KMS-11 (cell line): ENCODE measurements around the gene MYADM.

Source experiments
- H2AFZ ChIP-seq: fragments of 200-600 bp; sonication (generic); 2 replicates; pipeline ENCODE4 v1.6.1; 2016; ENCODE audit warnings: antibody characterized with exemption, mixed run types, low read depth
- H3K27ac ChIP-seq: fragments of 200-600 bp; sonication (generic); 2 replicates; pipeline ENCODE4 v1.6.1; 2016; ENCODE audit warnings: mild to moderate bottlenecking, mixed run types
- H3K27me3 ChIP-seq: fragments of 200-600 bp; sonication (generic); 2 replicates; pipeline ENCODE4 v1.6.1; 2017; ENCODE audit warnings: mild to moderate bottlenecking, low read depth, mixed run types, moderate library complexity; ENCODE audit not compliant: insufficient read depth
- H3K36me3 ChIP-seq: fragments of 200-600 bp; sonication (generic); 2 replicates; pipeline ENCODE4 v1.6.1; 2017; ENCODE audit warnings: mild to moderate bottlenecking, mixed run types; ENCODE audit not compliant: insufficient read depth
- H3K4me1 ChIP-seq: fragments of 200-600 bp; sonication (generic); 2 replicates; pipeline ENCODE4 v1.6.1; 2016; ENCODE audit warnings: mild to moderate bottlenecking, low read depth, mixed run types; ENCODE audit not compliant: poor library complexity, severe bottlenecking
- H3K4me2 ChIP-seq: fragments of 200-600 bp; sonication (generic); 2 replicates; pipeline ENCODE4 v1.7.0; 2016; ENCODE audit warnings: mild to moderate bottlenecking, mixed run types
- H3K4me3 ChIP-seq: fragments of 200-600 bp; sonication (generic); IDR thresholded peaks from 2 replicates; pipeline ENCODE4 v1.6.1; 2017; ENCODE audit warnings: low read depth, low read length, mixed read lengths; ENCODE audit not compliant: insufficient read depth
- H3K79me2 ChIP-seq: fragments of 200-600 bp; sonication (generic); 2 replicates; pipeline ENCODE4 v1.6.1; 2016; ENCODE audit warnings: low read depth, mixed run types; ENCODE audit not compliant: insufficient read depth
- H3K9ac ChIP-seq: fragments of 200-600 bp; sonication (generic); 2 replicates; pipeline ENCODE4 v1.6.1; 2016; ENCODE audit warnings: mild to moderate bottlenecking, mixed run types
- H4K20me1 ChIP-seq: fragments of 200-600 bp; sonication (generic); 2 replicates; pipeline ENCODE4 v1.6.1; 2016; ENCODE audit warnings: mild to moderate bottlenecking, mixed run types; ENCODE audit not compliant: insufficient read depth
- CTCF ChIP-seq: fragments of 200-600 bp; sonication (generic); conservative IDR thresholded peaks from 2 replicates; pipeline ENCODE4 v1.6.1; 2017; ENCODE audit warnings: low read depth, mild to moderate bottlenecking, antibody characterized with exemption, low read length, moderate library complexity, mixed read lengths

Gene MYADM

GRCh38 chr19:53879140-53880081, 11.7 kb downstream of the MYADM start:
- Histone ChIP-seq H3K4me1 (no peaks in the 10 kb centered on the region), H2AFZ (no peak overlapping the region), H3K36me3 (no peaks in the 10 kb centered on the region), H3K79me2 (no peaks in the 10 kb centered on the region), H3K27ac (no peak overlapping the region), H3K4me3 (no peak overlapping the region), H3K9ac (no peak overlapping the region), H4K20me1 (no peaks in the 10 kb centered on the region), H3K4me2 (no peak overlapping the region), H3K27me3 (peaks cover 9% of the 10 kb centered on the region; the same call in 1 of the 2 replicates)
- no peak for TF ChIP-seq CTCF

GRCh38 chr19:53880711-53881481, 13.2 kb downstream of the MYADM start:
- H3K27ac ChIP-seq = no peak overlapping the region
- peaks cover 9% of the 10 kb centered on the region; the same call in 1 of the 2 replicates for H3K27me3 ChIP-seq
- H3K4me2 ChIP-seq = no peak overlapping the region
- H3K79me2 ChIP-seq = no peaks in the 10 kb centered on the region
- H3K4me3 ChIP-seq = no peak overlapping the region
- H3K9ac ChIP-seq = no peak overlapping the region
- no peaks in the 10 kb centered on the region for H4K20me1 ChIP-seq
- H2AFZ ChIP-seq = no peak overlapping the region
- H3K4me1 ChIP-seq = no peaks in the 10 kb centered on the region
- no peaks in the 10 kb centered on the region for H3K36me3 ChIP-seq
- no peak for TF ChIP-seq CTCF

GRCh38 chr19:53881482-53882390, 14.1 kb downstream of the MYADM start, which contains the start of gene PRKCG:
Gene PRKCG, plus strand, starts transcription at chr19:53882197. Its CDS starts 298 bp downstream, at chr19:53882495.
- no peak within 1 kb of the TSS for H3K9ac ChIP-seq
- H3K27me3 ChIP-seq = peaks cover 12% of the 10 kb centered on the region; the same call in 1 of the 2 replicates
- no peaks in the 10 kb centered on the region for H3K79me2 ChIP-seq
- H3K4me2 ChIP-seq = no peak within 1 kb of the TSS
- no peak within 1 kb of the TSS for H3K4me3 ChIP-seq
- TF ChIP-seq CTCF = no peak
- no peaks in the 10 kb centered on the region for H4K20me1 ChIP-seq
- H3K36me3 ChIP-seq = no peaks in the 10 kb centered on the region
- no peak within 1 kb of the TSS for H3K27ac ChIP-seq
- H2AFZ ChIP-seq = no peak within 1 kb of the TSS
- H3K4me1 ChIP-seq = no peaks in the 10 kb centered on the region

GRCh38 chr19:53882391-53883050, 14.8 kb downstream of the MYADM start:
- Histone ChIP-seq H3K9ac (no peak overlapping the region), H3K36me3 (no peaks in the 10 kb centered on the region), H3K4me2 (no peak overlapping the region), H2AFZ (no peak overlapping the region), H3K79me2 (no peaks in the 10 kb centered on the region), H3K27ac (no peak overlapping the region), H3K4me3 (no peak overlapping the region), H4K20me1 (no peaks in the 10 kb centered on the region), H3K27me3 (peaks cover 12% of the 10 kb centered on the region; the same call in 1 of the 2 replicates), H3K4me1 (no peaks in the 10 kb centered on the region)
- no peak for TF ChIP-seq CTCF
